H1 (cell line): ENCODE results near the gene ZMYND12.

Experiments used
- EP300 ChIP-seq, 2 experiments: IDR thresholded peaks; 1 replicate in 1 of 2; 2 replicates in 1 of 2; pipeline ENCODE4 v1.6.1; 2011 to 2012; ENCODE audit warnings: low read depth in 2 of 2, low read length in 2 of 2, mild to moderate bottlenecking in 2 of 2, borderline replicate concordance in 1 of 2, inconsistent platforms in 1 of 2, moderate library complexity in 1 of 2
- SIX5 ChIP-seq: IDR thresholded peaks from 2 replicates; pipeline ENCODE4 v1.6.1; 2011; ENCODE audit warnings: mild to moderate bottlenecking, low read depth, low read length
- SP1 ChIP-seq: IDR thresholded peaks from 2 replicates; pipeline ENCODE4 v1.6.1; 2011; ENCODE audit warnings: low read depth, low read length
- TAF1 ChIP-seq: IDR thresholded peaks from 2 replicates; pipeline ENCODE4 v1.6.1; 2011; ENCODE audit warnings: mild to moderate bottlenecking, low read depth, low read length
- TF ChIP-seq, protein P1 (sequence below), 3 experiments: IDR thresholded peaks; 1 replicate in 2 of 3; 2 replicates in 1 of 3; pipeline versions ENCODE4 v1.5.1 to v1.6.1; 2011; ENCODE audit warnings: low read length in 3 of 3, mild to moderate bottlenecking in 3 of 3, inconsistent platforms in 2 of 3, low read depth in 1 of 3, moderate library complexity in 1 of 3; ENCODE audit not compliant: insufficient read depth in 1 of 3; ENCODE audit errors: control extremely low read depth in 1 of 3

DNA sequence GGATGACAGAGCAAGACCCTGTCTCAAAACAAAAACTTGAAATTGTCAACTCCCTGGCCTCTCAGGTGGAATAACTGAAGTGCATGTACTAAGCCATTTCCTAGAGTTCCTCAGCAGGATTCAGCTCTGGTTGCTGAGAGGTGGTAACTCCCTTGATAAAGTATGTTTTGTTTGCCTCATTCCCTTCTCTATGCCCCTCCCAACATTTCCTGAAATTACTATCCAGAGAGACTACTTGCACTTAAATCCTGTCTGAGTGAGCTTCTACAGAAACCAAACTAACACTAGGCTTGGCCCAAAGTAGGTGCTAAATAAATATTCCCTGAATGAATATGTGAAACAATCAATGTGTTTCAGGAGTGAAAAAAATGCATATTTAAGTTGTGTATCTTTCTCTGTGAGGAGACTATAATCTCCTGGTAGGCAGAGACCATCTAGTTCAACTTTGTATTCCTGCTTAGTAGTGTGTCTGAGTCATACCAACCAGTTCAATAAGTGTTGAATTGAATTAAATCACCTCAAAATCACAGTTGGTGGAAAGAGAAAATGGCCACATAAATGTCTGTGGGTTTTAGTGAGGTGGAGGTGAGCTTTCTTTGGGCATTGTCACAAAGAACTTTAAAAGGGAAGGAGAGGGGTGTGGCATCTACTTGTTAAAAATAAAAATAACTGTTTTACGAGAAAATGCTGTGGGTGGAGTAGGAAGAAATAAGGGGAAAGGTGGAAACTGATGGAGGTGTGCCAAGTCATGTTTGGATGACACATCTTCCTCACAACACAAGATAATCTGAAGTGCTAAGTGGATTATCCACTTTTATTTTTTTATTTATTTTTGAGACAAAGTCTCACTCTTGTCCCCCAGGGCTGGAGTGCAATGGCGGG is 62.6 kb downstream of the ZMYND12 start:
- TF ChIP-seq, protein P1, sequence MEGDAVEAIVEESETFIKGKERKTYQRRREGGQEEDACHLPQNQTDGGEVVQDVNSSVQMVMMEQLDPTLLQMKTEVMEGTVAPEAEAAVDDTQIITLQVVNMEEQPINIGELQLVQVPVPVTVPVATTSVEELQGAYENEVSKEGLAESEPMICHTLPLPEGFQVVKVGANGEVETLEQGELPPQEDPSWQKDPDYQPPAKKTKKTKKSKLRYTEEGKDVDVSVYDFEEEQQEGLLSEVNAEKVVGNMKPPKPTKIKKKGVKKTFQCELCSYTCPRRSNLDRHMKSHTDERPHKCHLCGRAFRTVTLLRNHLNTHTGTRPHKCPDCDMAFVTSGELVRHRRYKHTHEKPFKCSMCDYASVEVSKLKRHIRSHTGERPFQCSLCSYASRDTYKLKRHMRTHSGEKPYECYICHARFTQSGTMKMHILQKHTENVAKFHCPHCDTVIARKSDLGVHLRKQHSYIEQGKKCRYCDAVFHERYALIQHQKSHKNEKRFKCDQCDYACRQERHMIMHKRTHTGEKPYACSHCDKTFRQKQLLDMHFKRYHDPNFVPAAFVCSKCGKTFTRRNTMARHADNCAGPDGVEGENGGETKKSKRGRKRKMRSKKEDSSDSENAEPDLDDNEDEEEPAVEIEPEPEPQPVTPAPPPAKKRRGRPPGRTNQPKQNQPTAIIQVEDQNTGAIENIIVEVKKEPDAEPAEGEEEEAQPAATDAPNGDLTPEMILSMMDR (IDR thresholded peaks at IDR 0.05; ENCODE audit: control extremely low read depth in 1 of 3, insufficient read depth in 1 of 3, low read depth in 1 of 3, low read length in 3 of 3), result no peak
- TF ChIP-seq SIX5 (no peak), TAF1 (no peak), EP300 (IDR thresholded peaks at IDR 0.05; ENCODE audit: borderline replicate concordance in 1 of 2, low read depth in 2 of 2, low read length in 2 of 2) (no peak), SP1 (no peak)
